NCI-H1417 (cell line): ENCODE measurements around the gene MCHR2.
A peak's percentile ranks its signal among the peaks of the same experiment; 100 is the strongest.

Experiments used
- DNase-seq, 3 experiments: peaks; one replicate each; lab custom pipeline; 2025; lab: John Stamatoyannopoulos, UW

The MCHR2 gene

GRCh38 chr6:99905209-99906106, 88.6 kb downstream of the MCHR2 start:
- DNase-seq: peak; percentile 21 to 86 (median 59)

GRCh38 chr6:99901596-99902384, 92.2 kb downstream of the MCHR2 start:
- DNase-seq: no peak

DNA sequence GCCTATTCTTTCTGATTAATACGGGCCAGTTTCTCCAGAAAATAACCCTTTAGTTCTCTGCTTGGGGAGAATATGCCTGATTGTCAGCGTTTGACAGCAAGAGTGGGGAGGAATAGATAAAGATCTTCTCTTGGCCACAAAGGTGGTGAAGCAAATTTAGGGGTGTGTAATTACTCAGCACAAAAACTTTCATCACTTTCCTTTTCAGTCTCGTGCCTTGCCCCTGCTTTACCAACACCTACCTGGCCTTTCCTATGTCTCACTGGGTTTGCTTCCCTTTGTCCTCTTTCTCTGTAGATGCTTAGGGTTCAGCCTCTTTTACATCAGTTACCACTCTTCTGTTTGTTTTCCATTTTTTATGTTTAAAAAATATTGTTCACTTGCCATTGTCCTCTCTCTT, 99.2 kb downstream of the MCHR2 start:
- no peak for DNase-seq

- no peak for DNase-seq
These were observed 107.0 kb downstream of the MCHR2 start for GRCh38 chr6:99887066-99887465.

DNA sequence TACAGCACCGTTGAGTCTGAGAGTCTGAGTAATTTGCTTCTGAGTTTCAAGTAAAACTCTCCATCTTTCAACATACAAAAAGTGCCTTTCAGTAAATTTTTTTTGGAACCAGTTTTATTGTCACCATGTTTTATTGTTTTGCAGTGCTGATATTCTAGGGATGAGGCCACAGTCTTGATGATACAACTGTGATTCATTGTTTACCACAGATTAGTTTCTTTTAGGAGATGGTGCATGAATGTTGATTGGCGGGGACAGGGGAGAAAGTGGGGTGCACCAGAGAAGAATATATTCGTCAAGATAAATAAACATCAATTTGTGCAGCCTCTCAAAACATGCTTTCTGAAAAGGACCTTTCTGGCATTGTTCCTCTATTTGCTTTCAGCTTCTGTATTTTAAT, 109.0 kb downstream of the MCHR2 start:
- DNase-seq: peak; percentile 9 to 82 (median 44)

DNA sequence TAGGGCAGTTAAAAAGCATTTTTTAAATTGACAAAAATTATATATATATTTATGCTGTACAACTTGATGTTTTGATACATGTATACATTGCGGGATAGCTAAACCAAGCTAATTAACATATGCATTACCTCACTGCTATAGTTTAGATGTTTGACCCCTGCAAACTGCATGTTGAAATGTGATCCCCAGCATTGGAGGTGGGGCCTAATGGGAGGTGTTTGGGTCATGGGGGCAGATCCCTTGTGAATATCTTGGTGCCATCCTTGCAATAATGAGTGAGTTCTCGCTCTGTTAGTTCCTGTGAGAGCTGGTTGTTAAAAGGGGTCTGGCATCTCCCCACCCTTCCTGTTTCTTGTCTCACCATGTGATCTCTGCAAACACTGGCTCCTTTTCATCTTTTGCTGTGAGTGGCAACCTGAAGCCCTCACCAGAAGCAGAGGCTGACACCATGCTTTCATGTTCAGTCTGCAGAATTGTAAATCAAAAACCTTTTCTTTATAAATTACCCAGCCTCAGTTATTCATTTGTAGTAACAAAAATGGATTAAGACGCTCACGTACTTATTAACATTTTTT, 111.8 kb downstream of the MCHR2 start:
- DNase-seq: peak in 1 of 3 experiments; percentile 45

- peak in 1 of 3 experiments; percentile 27 for DNase-seq
These were observed 114.6 kb downstream of the MCHR2 start for GRCh38 chr6:99879431-99879830.

- DNase-seq: no peak
These were observed 119.0 kb downstream of the MCHR2 start for GRCh38 chr6:99875068-99875467.

GRCh38 chr6:99873084-99873483, 120.9 kb downstream of the MCHR2 start:
- DNase-seq: no peak

DNA sequence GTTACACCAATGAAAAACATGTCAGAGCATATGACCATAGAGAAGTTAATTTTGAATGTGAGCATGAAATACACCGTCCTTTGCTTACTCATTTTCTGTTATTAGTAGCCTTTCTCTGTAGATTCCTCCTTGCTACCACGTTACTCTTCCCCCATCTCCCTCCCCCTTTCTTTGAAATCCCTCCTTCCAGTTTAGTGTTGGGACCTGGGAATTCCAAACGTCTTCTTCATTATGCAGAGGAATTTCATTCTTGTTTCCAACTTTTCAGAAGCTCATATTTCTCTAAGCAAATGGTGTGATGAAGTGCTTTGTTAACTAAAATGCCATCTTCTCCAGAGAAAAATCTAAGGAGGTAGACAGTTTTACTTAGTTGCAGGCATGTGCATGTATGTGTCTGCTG, 122.4 kb downstream of the MCHR2 start:
- no peak for DNase-seq
